MM.1S (cell line): ENCODE data around the gene APBB2.

Experiments used
- CTCF ChIP-seq: fragments of 300-600 bp; sonication (generic); IDR thresholded peaks from 2 replicates; pipeline ENCODE4 v1.5.1; 2016; ENCODE audit warnings: antibody characterized with exemption, low read length, mixed read lengths
- EZH2 ChIP-seq: fragments of 300-600 bp; sonication (generic); optimal IDR thresholded peaks from 2 replicates; pipeline ENCODE3; 2017; ENCODE audit warnings: low read depth, mild to moderate bottlenecking, antibody characterized with exemption, low read length, mixed read lengths
- EZH2phosphoT487 ChIP-seq: fragments of 300-600 bp; sonication (generic); IDR thresholded peaks from 2 replicates; pipeline ENCODE4 v1.6.1; 2018; ENCODE audit warnings: antibody characterized with exemption, low read length

- TF ChIP-seq CTCF (no peak), EZH2phosphoT487 (no peak), EZH2 (no peak)
Observed at GRCh38 chr4:41108481-41108880, 105.9 kb downstream of the APBB2 start.
